ENCODE data around the gene SEMA3F. TPM values are rescaled to one million over a fixed set of nuclear protein-coding genes. Genes with fewer than 3 reads are reported as not detected.

SEMA3F gene
- total and polyA plus RNA-seq, 3 experiments from 2014 or later = not detected

DNA sequence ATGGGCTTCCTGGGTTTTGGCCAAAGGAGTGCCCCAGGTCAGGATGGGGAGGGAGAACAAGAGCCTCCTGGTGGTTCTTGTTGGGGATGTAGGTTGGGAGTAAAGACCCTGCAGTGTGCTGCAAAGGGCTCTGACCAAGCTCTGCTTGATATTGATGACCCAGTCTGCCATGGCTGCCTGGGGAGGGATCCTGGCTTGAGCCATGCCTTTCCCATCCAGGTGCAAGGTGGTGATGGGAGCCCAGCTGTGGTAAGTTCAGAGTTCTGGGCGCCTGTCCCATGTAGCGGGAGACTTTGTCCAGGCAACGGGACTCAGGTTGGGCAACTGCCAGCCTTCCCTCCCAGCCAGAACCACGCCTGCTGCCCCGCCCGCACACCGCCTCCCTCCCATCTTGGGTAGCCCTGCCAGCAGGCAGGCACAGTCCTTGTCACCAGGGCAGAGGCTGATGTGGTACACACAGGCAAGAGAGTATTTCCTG is 83.5 kb downstream of the SEMA3F start:
- H3K27me3 Mint-ChIP-seq = no peaks in the 10 kb centered on the region
- peak overlapping the region; percentile 93 to 99 (median 96) for H3K27ac Mint-ChIP-seq
- H3K27ac ChIP-seq (ENCODE audit: low read depth, low read length) = peak overlapping the region; percentile 71
- no peak for DNase-seq
- H3K4me1 ChIP-seq (ENCODE audit: insufficient read depth, low read length) = peaks cover 64% of the 10 kb centered on the region
- peaks cover 13% of the 10 kb centered on the region for H3K36me3 ChIP-seq (ENCODE audit: insufficient read depth, low read length)
- no peaks in the 10 kb centered on the region for H3K9me3 Mint-ChIP-seq
- POLR2A ChIA-PET = interaction anchor here (0.7 to 1.8 kb wide), 2 partner anchors 8 to 12 kb away, joined by 3 to 6 read pairs; no protein-coding TSS in a partner anchor
- H3K9me3 ChIP-seq (ENCODE audit: low read length) = no peaks in the 10 kb centered on the region
- H3K27me3 ChIP-seq (ENCODE audit: insufficient read depth, low read length, poor library complexity, severe bottlenecking) = no peaks in the 10 kb centered on the region
- H3K4me3 Mint-ChIP-seq = peak overlapping the region; percentile 87 to 99 (median 98)
- H3K36me3 Mint-ChIP-seq = peaks cover 0 to 47% (median 0%) of the 10 kb centered on the region in 3 donors
- H3K4me3 ChIP-seq (ENCODE audit: low read length) = peak overlapping the region; percentile 99
- CTCF ChIA-PET = interaction anchor here (1.8 to 15.9 kb wide), 3 partner anchors 10 to 44 kb away, joined by 6 to 241 read pairs (median 11); no protein-coding TSS in a partner anchor
- peaks cover 53 to 60% (median 53%) of the 10 kb centered on the region in 3 donors for H3K4me1 Mint-ChIP-seq

Other genes starting within 250 kb of the SEMA3F start
- gene MON1A, start 225.5 kb upstream of the SEMA3F start, total RNA-seq = 10 to 100 TPM; 17.9 to 18.1 TPM
- gene MON1A, start 225.5 kb upstream of the SEMA3F start, polyA plus RNA-seq = 22.4 TPM
- gene RBM6, start 215.2 kb upstream of the SEMA3F start, total RNA-seq = 10 to 100 TPM; 71.6 to 75.8 TPM
- gene RBM6, start 215.2 kb upstream of the SEMA3F start, polyA plus RNA-seq = 53.2 TPM
- gene RBM5, start 66.4 kb upstream of the SEMA3F start, total RNA-seq = 100 to 1,000 TPM; 127 to 136 TPM
- gene RBM5, start 66.4 kb upstream of the SEMA3F start, polyA plus RNA-seq = 36.9 TPM
- not detected for gene GNAT1, start 36.3 kb downstream of the SEMA3F start, total RNA-seq
- gene GNAT1, start 36.3 kb downstream of the SEMA3F start, polyA plus RNA-seq = not detected
- gene SLC38A3, start 49.9 kb downstream of the SEMA3F start, total RNA-seq = not detected
- gene SLC38A3, start 49.9 kb downstream of the SEMA3F start, polyA plus RNA-seq = not detected
- gene GNAI2, start 80.9 kb downstream of the SEMA3F start, total RNA-seq = 100 to 1,000 TPM; 259 to 265 TPM
- gene GNAI2, start 80.9 kb downstream of the SEMA3F start, polyA plus RNA-seq = 665 TPM
- under 1 TPM in 1 of 2 experiments, not detected in 1; 0.22 TPM for gene SEMA3B, start 113.8 kb downstream of the SEMA3F start, total RNA-seq
- not detected for gene SEMA3B, start 113.8 kb downstream of the SEMA3F start, polyA plus RNA-seq
- gene LSMEM2, start 123.8 kb downstream of the SEMA3F start, total RNA-seq = not detected
- not detected for gene LSMEM2, start 123.8 kb downstream of the SEMA3F start, polyA plus RNA-seq
- gene IFRD2, start 137.1 kb downstream of the SEMA3F start, total RNA-seq = 100 to 1,000 TPM; 191 to 192 TPM
- 66.8 TPM for gene IFRD2, start 137.1 kb downstream of the SEMA3F start, polyA plus RNA-seq
- 1 to 10 TPM; 7.7 to 8.4 TPM for gene HYAL3, start 144.1 kb downstream of the SEMA3F start, total RNA-seq
- 3.6 TPM for gene HYAL3, start 144.1 kb downstream of the SEMA3F start, polyA plus RNA-seq
- gene NAA80, start 144.1 kb downstream of the SEMA3F start, total RNA-seq = 10 to 100 TPM; 17.3 to 18.3 TPM
- gene NAA80, start 144.1 kb downstream of the SEMA3F start, polyA plus RNA-seq = 19.3 TPM
- gene HYAL1, start 148.2 kb downstream of the SEMA3F start, total RNA-seq = under 1 TPM in 1 of 2 experiments, not detected in 1; 0.13 TPM
- 0.81 TPM for gene HYAL1, start 148.2 kb downstream of the SEMA3F start, polyA plus RNA-seq
- 10 to 100 TPM; 13.7 to 13.9 TPM for gene HYAL2, start 167.4 kb downstream of the SEMA3F start, total RNA-seq
- 10.8 TPM for gene HYAL2, start 167.4 kb downstream of the SEMA3F start, polyA plus RNA-seq
- gene TUSC2, start 172.9 kb downstream of the SEMA3F start, total RNA-seq = 10 to 100 TPM; 31.4 to 36.6 TPM
- gene TUSC2, start 172.9 kb downstream of the SEMA3F start, polyA plus RNA-seq = 52.9 TPM
- gene RASSF1, start 185.5 kb downstream of the SEMA3F start, total RNA-seq = 10 to 100 TPM; 70.8 to 71.9 TPM
- 152 TPM for gene RASSF1, start 185.5 kb downstream of the SEMA3F start, polyA plus RNA-seq
- gene ZMYND10, start 190.4 kb downstream of the SEMA3F start, total RNA-seq = 1 to 10 TPM in 1 of 2 experiments, under 1 TPM in 1; 0.97 to 1.3 TPM
- 1.1 TPM for gene ZMYND10, start 190.4 kb downstream of the SEMA3F start, polyA plus RNA-seq
- 10 to 100 TPM; 44.6 to 48.0 TPM for gene NPRL2, start 195.5 kb downstream of the SEMA3F start, total RNA-seq
- gene NPRL2, start 195.5 kb downstream of the SEMA3F start, polyA plus RNA-seq = 59.5 TPM
- 10 to 100 TPM; 32.4 to 37.7 TPM for gene CYB561D2, start 195.5 kb downstream of the SEMA3F start, total RNA-seq
- gene CYB561D2, start 195.5 kb downstream of the SEMA3F start, polyA plus RNA-seq = 78.2 TPM
- gene TMEM115, start 204.2 kb downstream of the SEMA3F start, total RNA-seq = 10 to 100 TPM; 30.5 to 33.2 TPM
- 47.2 TPM for gene TMEM115, start 204.2 kb downstream of the SEMA3F start, polyA plus RNA-seq